OCI-LY7 (cell line): ENCODE measurements around the gene SNX9. TPM values are rescaled to one million over a fixed set of nuclear protein-coding genes. Genes with fewer than 3 reads are reported as not detected.

Source experiments
- BruUV-seq: library from RNA; stranded (reverse); fragments of 400-500 nt; replicated peaks from 2 replicates; lab custom pipeline; 2021; lab: Mats Ljungman, UMichigan
- CTCF ChIA-PET: fragments of 300-600 bp; sonication (Branson Sonifier 250); formaldehyde crosslinking; loops from one replicate; lab custom pipeline; 2022; ENCODE audit warnings: antibody characterized with exemption; ENCODE audit not compliant: unreplicated experiment; lab: Charles Lee
- POLR2A ChIA-PET: fragments of 300-600 bp; sonication (Branson Sonifier 250); formaldehyde crosslinking; loops from one replicate; lab custom pipeline; 2022; ENCODE audit warnings: antibody characterized with exemption; lab: Charles Lee
- DNase-seq: peaks from one replicate; pipeline ENCODE4 v3.0.0-alpha.2; 2015; ENCODE audit warnings: low spot score
- H2AFZ ChIP-seq: fragments of 200-600 bp; sonication (generic), shearing (Covaris generic); 2 replicates; pipeline ENCODE4 v1.6.1; 2014; ENCODE audit warnings: mild to moderate bottlenecking, antibody characterized with exemption, low read length, moderate library complexity
- H3K27ac ChIP-seq: fragments of 200-600 bp; sonication (generic); 2 replicates; pipeline ENCODE4 v1.5.1; 2014; ENCODE audit warnings: mixed run types, low read depth, mild to moderate bottlenecking, moderate library complexity, low read length, inconsistent platforms; ENCODE audit not compliant: poor library complexity, severe bottlenecking
- H3K36me3 ChIP-seq: fragments of 200-600 bp; sonication (generic); 2 replicates; pipeline ENCODE4 v1.6.1; 2014; ENCODE audit warnings: mild to moderate bottlenecking, antibody characterized with exemption, low read length, moderate library complexity, mixed read lengths; ENCODE audit not compliant: insufficient read depth
- H3K4me1 ChIP-seq: fragments of 200-600 bp; sonication (generic); 2 replicates; pipeline ENCODE4 v1.5.1; 2014; ENCODE audit warnings: mild to moderate bottlenecking, low read length; ENCODE audit not compliant: insufficient read depth, poor library complexity, severe bottlenecking
- H3K4me2 ChIP-seq: fragments of 200-600 bp; sonication (generic); 2 replicates; pipeline ENCODE4 v1.6.1; 2014; ENCODE audit warnings: mild to moderate bottlenecking, low read length
- H3K4me3 ChIP-seq: fragments of 200-600 bp; sonication (generic); 2 replicates; pipeline ENCODE4 v1.5.1; 2014; ENCODE audit warnings: mild to moderate bottlenecking, low read depth, low read length; ENCODE audit not compliant: poor library complexity, severe bottlenecking
- H3K79me2 ChIP-seq: fragments of 200-600 bp; sonication (generic); 2 replicates; pipeline ENCODE4 v1.6.1; 2016; ENCODE audit warnings: low read depth, mild to moderate bottlenecking, low read length, moderate library complexity, mixed read lengths; ENCODE audit not compliant: insufficient read depth
- H3K9me2 ChIP-seq: fragments of 200-600 bp; sonication (generic); 2 replicates; pipeline ENCODE4 v1.6.1; 2016; ENCODE audit warnings: mild to moderate bottlenecking, low read length, mixed read lengths; ENCODE audit not compliant: insufficient read depth
- H3K9me3 ChIP-seq: fragments of 200-600 bp; sonication (generic); 2 replicates; pipeline ENCODE4 v1.6.1; 2014; ENCODE audit warnings: mild to moderate bottlenecking, mixed run types, low read length, mixed read lengths
- H4K20me1 ChIP-seq: fragments of 200-600 bp; sonication (generic); 2 replicates; pipeline ENCODE4 v1.6.1; 2014; ENCODE audit warnings: mild to moderate bottlenecking, antibody characterized with exemption, low read length, moderate library complexity, mixed read lengths; ENCODE audit not compliant: insufficient read depth
- CTCF ChIP-seq: fragments of 200-600 bp; sonication (generic); conservative IDR thresholded peaks from 2 replicates; pipeline ENCODE4 v1.5.1; 2014; ENCODE audit warnings: mild to moderate bottlenecking, antibody characterized with exemption, low read length, moderate library complexity, mixed read lengths
- EZH2phosphoT487 ChIP-seq: fragments of 200-600 bp; sonication (generic); IDR thresholded peaks from 2 replicates; pipeline ENCODE4 v1.6.1; 2018; ENCODE audit warnings: low read depth, borderline replicate concordance, mild to moderate bottlenecking, mixed run types, antibody characterized with exemption, low read length, moderate library complexity, mixed read lengths
- intact Hi-C: fragments of 100-400 bp; cut with micrococcal nuclease; formaldehyde crosslinking; loops from one replicate; pipeline ENCODE4 v1.10.0; 2022; ENCODE audit not compliant: unreplicated experiment
- total RNA-seq, 2 experiments: library from RNA; depleted of rRNA in 1 of 2; stranded (reverse); fragments of >200 nt in 1 of 2; shearing (Covaris generic) in 1 of 2; gene quantifications; 2 replicates each; pipeline ENCODE4 v1.2.3, GENCODE V29; 2014 to 2022

SNX9 gene
- total RNA-seq, 2 experiments from 2014 or later = not detected

DNA sequence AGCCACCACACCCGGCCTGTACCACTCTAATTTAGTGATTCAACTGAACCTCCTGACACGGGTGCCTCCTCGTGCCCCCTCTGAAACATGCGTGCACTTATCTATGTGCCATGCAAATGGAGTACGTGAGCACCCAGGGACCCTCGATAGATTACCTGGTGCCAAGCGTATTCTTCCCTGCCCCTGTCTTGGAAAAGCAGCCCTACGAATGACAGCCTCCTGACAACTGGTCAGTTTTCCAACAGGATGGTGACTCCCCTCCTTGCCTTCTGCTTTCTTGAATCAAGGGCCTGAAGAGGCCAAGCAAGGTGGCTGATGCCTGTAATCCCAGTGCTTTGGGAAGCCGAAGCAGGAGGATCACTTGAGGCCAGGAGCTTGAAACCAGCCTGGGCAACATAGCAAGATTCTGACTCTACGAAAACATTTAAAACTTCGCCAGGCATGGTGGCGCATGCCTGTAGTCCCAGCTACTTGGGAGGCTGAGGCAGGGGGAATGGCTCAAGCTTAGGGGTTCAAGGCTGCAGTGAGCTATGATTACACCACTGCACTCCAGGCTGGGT is 133.2 kb downstream of the SNX9 start:
- no peaks in the 10 kb centered on the region for H3K36me3 ChIP-seq
- no peak overlapping the region for H3K4me2 ChIP-seq
- CTCF ChIA-PET = no interaction called here
- no peaks in the 10 kb centered on the region for H4K20me1 ChIP-seq
- no peaks in the 10 kb centered on the region for H3K4me1 ChIP-seq
- H3K79me2 ChIP-seq = no peaks in the 10 kb centered on the region
- POLR2A ChIA-PET = interaction anchor here (1.5 kb wide), 1 partner anchor 62 kb away, joined by 3 read pairs; no protein-coding TSS in a partner anchor
- TF ChIP-seq CTCF = no peak
- no peak for TF ChIP-seq EZH2phosphoT487
- H3K9me2 ChIP-seq = no peaks in the 10 kb centered on the region
- no peak overlapping the region for H2AFZ ChIP-seq
- H3K9me3 ChIP-seq = no peaks in the 10 kb centered on the region
- no peak overlapping the region for H3K27ac ChIP-seq
- no peak for DNase-seq
- intact Hi-C loops = no loop called here
- BruUV-seq = no TSS peak
- H3K4me3 ChIP-seq = no peak overlapping the region

GRCh38 chr6:157959451-157960227 is 136.6 kb downstream of the SNX9 start:
- CTCF ChIA-PET = no interaction called here
- H3K9me2 ChIP-seq = no peaks in the 10 kb centered on the region
- H3K4me1 ChIP-seq = no peaks in the 10 kb centered on the region
- no peaks in the 10 kb centered on the region for H3K9me3 ChIP-seq
- POLR2A ChIA-PET = no interaction called here
- TF ChIP-seq EZH2phosphoT487 = no peak
- TF ChIP-seq CTCF = no peak
- no peaks in the 10 kb centered on the region for H3K36me3 ChIP-seq
- no peak overlapping the region for H3K4me2 ChIP-seq
- H4K20me1 ChIP-seq = no peaks in the 10 kb centered on the region
- DNase-seq = no peak
- no peak overlapping the region for H3K27ac ChIP-seq
- intact Hi-C loops = no loop called here
- H2AFZ ChIP-seq = no peak overlapping the region
- H3K79me2 ChIP-seq = no peaks in the 10 kb centered on the region
- no peak overlapping the region for H3K4me3 ChIP-seq
- BruUV-seq = no TSS peak
